ENCODE measurements around the gene MBP.

MBP gene

DNA sequence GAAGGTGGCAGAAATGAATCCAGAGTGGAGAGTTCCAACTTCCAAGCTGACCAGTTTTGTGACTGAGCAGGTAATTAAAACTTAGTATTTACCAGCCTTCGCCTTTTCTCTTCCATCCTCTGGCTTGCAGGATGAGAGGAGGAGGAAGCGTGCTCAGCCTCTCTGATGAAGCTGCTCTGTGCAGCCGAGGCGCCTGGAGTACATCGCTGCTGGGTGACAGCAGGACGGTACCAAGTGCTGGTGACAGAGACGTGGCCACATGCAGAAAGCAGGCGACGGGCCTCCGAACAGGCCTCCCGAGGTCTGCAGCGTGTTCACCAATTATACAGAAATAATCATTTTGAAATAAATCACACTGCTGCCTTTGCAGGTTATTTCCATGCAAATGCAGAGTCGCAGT, 95.0 kb downstream of the MBP start:
- Mint-ChIP-seq H3K27me3 (ENCODE audit: low read depth, poor library complexity) (peaks cover 8% of the 10 kb centered on the region), H3K9me3 (peaks cover 12% of the 10 kb centered on the region), H3K27ac (no peak overlapping the region), H3K4me1 (peaks cover 44% of the 10 kb centered on the region), H3K4me3 (no peak overlapping the region), H3K36me3 (ENCODE audit: low read depth) (no peaks in the 10 kb centered on the region)
- TF ChIP-seq, protein P1, sequence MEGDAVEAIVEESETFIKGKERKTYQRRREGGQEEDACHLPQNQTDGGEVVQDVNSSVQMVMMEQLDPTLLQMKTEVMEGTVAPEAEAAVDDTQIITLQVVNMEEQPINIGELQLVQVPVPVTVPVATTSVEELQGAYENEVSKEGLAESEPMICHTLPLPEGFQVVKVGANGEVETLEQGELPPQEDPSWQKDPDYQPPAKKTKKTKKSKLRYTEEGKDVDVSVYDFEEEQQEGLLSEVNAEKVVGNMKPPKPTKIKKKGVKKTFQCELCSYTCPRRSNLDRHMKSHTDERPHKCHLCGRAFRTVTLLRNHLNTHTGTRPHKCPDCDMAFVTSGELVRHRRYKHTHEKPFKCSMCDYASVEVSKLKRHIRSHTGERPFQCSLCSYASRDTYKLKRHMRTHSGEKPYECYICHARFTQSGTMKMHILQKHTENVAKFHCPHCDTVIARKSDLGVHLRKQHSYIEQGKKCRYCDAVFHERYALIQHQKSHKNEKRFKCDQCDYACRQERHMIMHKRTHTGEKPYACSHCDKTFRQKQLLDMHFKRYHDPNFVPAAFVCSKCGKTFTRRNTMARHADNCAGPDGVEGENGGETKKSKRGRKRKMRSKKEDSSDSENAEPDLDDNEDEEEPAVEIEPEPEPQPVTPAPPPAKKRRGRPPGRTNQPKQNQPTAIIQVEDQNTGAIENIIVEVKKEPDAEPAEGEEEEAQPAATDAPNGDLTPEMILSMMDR (IDR thresholded peaks at IDR 0.05): no peak
- DNase-seq: no peak

DNA sequence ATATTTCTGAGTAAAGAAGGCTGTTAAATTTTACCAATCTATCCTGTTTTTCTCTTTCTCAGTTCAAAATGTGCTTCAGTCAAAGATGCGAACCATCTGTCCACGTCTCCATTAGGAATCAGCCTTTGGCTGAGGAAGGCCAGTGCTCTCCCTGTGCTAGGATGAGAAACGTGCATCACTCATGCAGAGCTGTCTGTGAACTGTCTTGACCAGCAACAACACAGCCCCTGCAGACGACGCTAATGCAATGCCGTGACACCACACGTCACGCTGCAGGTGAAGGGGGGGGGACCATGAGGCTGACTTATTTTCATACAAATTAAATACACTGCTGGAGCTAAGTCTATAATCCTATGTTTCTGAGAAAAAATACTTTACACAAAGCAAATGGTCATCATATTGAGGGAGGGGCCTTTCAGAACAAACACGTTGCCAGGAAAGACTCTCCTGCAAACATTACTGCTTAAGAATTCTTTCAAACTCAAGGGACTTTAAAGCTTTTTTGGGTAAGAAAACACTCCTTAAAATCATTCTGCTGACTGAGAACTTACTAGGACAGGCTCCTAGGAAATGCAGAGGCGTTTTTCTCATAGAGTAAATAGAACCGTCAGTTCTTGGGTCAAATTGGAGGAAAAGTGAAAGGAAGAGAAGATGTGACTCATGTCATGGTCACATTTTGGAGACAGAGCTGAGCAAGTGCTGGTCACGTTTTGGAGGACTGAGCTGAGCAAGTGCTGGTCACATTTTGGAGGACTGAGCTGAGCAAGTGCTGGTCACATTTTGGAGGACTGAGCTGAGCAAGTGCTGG, 97.0 kb downstream of the MBP start:
- no peak overlapping the region for H3K4me3 Mint-ChIP-seq
- DNase-seq: no peak
- H3K9me3 Mint-ChIP-seq: peaks cover 8% of the 10 kb centered on the region
- H3K4me1 Mint-ChIP-seq: peaks cover 46% of the 10 kb centered on the region
- peaks cover 8% of the 10 kb centered on the region for H3K27me3 Mint-ChIP-seq (ENCODE audit: low read depth, poor library complexity)
- no peak overlapping the region for H3K27ac Mint-ChIP-seq
- H3K36me3 Mint-ChIP-seq (ENCODE audit: low read depth): no peaks in the 10 kb centered on the region
- TF ChIP-seq, protein P1 (IDR thresholded peaks at IDR 0.05): no peak

DNA sequence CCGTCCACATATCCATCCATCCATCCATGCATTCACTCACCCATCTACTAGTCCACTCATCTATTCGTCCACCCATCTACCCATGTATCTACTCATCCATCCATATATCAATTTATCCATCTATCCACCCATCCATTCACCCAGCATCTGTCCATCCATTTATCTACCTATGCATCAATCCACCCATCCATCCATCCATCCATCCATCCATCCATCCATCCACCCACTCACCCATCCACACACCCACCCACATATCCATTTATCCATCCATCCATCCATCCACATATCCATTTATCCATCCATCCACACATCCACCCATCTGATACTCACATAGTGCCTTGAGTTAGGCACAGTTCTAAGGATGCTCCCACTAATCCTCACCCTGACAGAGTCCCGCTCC, 99.0 kb downstream of the MBP start:
- no peak overlapping the region for H3K4me3 Mint-ChIP-seq
- H3K9me3 Mint-ChIP-seq: peaks cover 12% of the 10 kb centered on the region
- peaks cover 37% of the 10 kb centered on the region for H3K4me1 Mint-ChIP-seq
- peaks cover 8% of the 10 kb centered on the region for H3K27me3 Mint-ChIP-seq (ENCODE audit: low read depth, poor library complexity)
- DNase-seq: no peak
- TF ChIP-seq, protein P1 (IDR thresholded peaks at IDR 0.05): no peak
- H3K27ac Mint-ChIP-seq: no peak overlapping the region
- no peaks in the 10 kb centered on the region for H3K36me3 Mint-ChIP-seq (ENCODE audit: low read depth)

DNA sequence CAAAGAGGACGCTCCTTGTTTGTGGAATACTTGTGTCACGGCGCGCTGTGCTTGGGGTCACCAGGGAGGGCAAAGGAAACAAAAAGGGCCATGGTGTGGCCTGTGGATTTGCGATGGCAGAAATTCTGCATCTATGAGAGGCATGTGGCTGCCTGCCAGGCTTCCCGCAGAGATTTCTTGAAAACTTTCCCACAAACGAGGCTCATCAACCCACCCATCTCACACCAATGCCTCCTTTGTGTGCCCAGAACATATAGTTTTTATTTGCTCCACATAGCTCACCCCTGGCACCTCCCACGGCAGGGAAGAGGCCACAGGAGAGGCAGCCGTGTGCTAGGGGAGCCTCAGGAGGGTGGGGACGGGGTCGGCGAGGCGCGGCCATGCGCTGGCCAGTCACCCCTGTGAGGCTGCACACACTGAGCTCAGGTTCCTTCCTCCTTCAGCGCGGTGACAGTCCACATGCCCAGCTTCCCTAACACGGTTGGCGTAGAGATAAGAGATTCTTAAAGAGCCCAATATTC, 100.3 kb downstream of the MBP start:
- peak overlapping the region; percentile 32 for H3K27ac Mint-ChIP-seq
- no peaks in the 10 kb centered on the region for H3K36me3 Mint-ChIP-seq (ENCODE audit: low read depth)
- TF ChIP-seq, protein P1 (IDR thresholded peaks at IDR 0.05): no peak
- no peak for DNase-seq
- peaks cover 8% of the 10 kb centered on the region for H3K27me3 Mint-ChIP-seq (ENCODE audit: low read depth, poor library complexity)
- H3K9me3 Mint-ChIP-seq: peaks cover 14% of the 10 kb centered on the region
- no peak overlapping the region for H3K4me3 Mint-ChIP-seq
- peaks cover 37% of the 10 kb centered on the region for H3K4me1 Mint-ChIP-seq

DNA sequence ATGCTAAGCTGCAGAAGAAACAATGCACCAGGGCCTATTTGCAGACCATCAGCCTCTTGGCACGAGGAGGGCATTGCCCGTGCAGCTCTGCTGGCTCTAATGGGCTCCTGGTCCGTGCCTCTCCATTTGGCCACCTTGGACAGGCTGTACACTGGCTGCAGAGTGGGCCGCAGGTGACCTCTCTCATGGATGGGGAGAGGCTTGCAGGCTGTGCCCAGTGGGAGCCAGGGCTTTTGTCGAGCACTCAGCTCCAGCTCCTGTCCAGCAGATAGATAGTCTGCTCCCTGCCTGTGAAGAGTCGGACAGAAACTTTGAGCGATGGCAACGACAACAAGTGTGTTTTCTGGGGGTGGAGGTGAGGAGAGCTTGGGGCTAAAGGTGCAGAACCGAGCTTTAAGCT, 100.9 kb downstream of the MBP start:
- no peak for DNase-seq
- Mint-ChIP-seq H3K4me1 (peaks cover 37% of the 10 kb centered on the region), H3K9me3 (peaks cover 18% of the 10 kb centered on the region), H3K27me3 (ENCODE audit: low read depth, poor library complexity) (peaks cover 5% of the 10 kb centered on the region), H3K4me3 (no peak overlapping the region), H3K36me3 (ENCODE audit: low read depth) (no peaks in the 10 kb centered on the region), H3K27ac (no peak overlapping the region)
- TF ChIP-seq, protein P1 (IDR thresholded peaks at IDR 0.05): no peak

DNA sequence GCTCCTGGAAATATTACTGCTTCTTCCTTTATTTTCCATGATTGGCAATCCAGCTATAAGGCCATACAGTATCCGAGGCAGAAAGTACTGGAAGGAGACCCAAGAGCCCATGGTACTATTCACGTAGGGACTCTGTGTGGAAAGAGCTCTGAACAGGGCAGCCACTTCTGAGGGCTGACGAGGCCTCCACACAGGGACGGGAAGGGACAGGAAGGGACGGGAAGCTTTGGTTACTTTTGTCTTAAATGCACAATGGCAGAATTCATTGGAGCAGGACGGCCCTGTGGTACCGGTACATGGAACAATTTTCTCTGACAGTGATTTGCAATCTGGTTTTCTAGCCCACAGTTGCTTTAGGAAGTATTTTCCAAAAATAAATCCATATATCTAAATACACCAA, 102.4 kb downstream of the MBP start:
- no peak overlapping the region for H3K27ac Mint-ChIP-seq
- H3K27me3 Mint-ChIP-seq (ENCODE audit: low read depth, poor library complexity): peaks cover 4% of the 10 kb centered on the region
- no peak overlapping the region for H3K4me3 Mint-ChIP-seq
- TF ChIP-seq, protein P1 (IDR thresholded peaks at IDR 0.05): no peak
- H3K9me3 Mint-ChIP-seq: peaks cover 16% of the 10 kb centered on the region
- no peaks in the 10 kb centered on the region for H3K36me3 Mint-ChIP-seq (ENCODE audit: low read depth)
- H3K4me1 Mint-ChIP-seq: peaks cover 36% of the 10 kb centered on the region
- no peak for DNase-seq
